GM03348 (cell line): ENCODE results near the gene BCL2L2.
"Not testable (repeated sequence)": the region's sequence is repeated elsewhere in the genome, so short reads cannot be mapped to it uniquely, and the experiment has no call there.

Experiments
- DNase-seq: peaks from one replicate; pipeline ENCODE4 v3.0.0; 2012; ENCODE audit warnings: low spot score

The BCL2L2 gene

DNA sequence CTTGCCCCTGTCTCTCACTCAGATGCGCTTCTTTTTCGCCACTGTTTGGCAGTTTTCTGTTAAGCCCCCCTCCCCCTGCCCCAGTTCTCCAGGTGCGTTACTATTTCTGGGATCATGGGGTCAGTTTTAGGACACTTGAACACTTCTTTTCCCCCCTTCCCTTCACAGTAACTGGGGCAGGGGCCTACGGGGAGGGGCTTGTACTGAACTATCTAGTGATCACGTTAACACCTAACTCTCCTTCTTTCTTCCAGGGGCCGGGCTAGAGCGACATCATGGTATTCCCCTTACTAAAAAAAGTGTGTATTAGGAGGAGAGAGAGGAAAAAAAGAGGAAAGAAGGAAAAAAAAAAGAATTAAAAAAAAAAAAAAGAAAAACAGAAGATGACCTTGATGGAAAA, 18.4 kb downstream of the BCL2L2 start:
- no peak for DNase-seq

DNA sequence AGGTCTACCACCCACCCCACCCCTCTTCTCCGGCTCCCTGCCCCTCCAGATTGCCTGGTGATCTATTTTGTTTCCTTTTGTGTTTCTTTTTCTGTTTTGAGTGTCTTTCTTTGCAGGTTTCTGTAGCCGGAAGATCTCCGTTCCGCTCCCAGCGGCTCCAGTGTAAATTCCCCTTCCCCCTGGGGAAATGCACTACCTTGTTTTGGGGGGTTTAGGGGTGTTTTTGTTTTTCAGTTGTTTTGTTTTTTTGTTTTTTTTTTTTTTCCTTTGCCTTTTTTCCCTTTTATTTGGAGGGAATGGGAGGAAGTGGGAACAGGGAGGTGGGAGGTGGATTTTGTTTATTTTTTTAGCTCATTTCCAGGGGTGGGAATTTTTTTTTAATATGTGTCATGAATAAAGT, 19.1 kb downstream of the BCL2L2 start:
- not testable (repeated sequence) for DNase-seq

DNA sequence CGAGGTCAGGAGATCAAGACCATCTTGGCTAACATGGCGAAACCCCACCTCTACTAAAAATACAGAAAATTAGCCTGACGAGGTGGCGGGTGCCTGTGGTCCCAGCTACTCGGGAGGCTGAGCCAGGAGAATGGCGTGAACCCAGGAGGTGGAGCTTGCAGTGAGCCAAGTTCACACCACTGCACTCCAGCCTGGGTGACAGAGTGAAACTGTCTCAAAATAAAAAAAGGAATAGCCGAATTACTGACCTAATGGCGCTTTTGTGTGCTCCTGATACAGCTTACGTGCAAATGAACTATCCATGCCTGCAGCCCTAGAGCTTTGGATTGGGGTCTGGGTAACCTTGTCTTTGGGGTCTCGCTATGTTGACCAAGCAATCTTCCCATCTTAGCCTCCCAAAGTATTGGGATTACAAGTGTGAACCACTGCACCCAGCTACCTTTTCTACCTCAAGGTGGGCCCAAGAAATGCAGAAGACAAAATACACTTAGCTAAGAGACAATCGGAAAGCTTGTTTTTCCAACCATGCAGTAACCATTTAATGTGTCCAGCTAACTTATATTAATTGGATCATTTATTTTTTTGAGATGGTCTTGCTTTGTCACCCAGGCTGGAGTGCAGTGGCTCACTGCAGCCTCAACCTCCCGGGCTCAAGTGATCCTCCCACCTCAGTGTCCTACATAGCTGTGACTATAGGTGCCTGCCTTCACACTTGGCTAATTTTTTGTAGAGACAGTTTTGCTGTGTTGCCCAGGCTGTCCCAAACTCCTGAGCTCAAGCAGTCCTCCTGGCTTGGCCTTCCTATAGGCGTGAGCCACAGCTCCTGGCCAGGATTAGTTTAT, 20.1 kb downstream of the BCL2L2 start:
- no peak for DNase-seq

DNA sequence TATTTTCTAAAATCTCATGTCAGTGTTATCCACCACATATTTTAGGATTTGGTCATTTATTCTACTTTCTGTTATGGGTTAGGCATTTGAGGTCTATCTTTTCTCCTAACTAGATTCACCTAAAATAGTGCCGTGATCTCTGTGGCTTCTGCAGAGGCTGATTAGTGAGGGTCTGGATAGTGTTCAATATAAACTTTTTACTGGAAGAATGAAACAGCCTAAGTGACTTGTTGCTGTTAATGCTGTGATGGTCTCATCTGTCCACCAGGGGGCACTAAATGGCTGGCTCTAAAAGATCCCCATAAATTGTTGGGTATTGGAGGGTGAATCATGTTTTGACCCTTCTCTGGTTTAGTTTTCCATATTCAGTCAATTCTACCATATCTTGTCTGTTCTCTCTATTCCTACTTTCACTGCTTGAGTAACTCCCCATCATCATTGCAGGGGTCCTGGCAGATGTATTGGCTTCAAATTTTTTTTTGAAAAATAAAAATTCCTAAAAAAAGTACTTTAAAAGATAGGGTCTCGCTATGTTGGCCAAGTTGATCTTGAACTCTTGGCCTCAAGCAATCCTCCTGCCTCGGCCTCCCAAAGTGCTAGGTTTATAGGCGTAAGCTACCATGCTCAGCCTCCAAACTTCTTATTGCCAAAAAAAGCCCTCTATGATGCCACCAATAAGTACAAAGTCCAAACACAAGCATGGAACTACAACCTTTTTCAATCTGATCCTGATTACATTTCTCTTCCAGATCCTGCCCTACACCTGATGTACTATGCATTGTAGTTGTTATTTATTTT, 21.5 kb downstream of the BCL2L2 start:
- peak; percentile 86 for DNase-seq

DNA sequence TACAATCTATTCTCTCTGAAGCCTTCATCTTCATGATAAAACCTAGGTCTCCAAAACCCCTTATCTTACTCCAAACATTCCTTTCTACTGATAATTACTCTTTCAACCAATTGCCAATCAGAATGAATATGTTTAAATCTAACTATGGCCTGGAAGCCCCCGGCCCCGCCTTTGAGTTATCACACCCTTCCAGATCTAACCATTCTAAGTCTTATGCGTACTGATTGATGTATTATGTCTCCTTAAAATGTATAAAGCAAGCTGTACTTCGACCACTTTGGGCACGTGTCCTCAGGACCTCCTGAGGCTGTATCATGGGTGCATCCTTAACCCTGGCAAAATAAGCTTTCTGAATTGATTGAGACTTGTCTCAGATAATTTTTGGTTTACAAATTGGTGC, 29.0 kb downstream of the BCL2L2 start:
- no peak for DNase-seq

DNA sequence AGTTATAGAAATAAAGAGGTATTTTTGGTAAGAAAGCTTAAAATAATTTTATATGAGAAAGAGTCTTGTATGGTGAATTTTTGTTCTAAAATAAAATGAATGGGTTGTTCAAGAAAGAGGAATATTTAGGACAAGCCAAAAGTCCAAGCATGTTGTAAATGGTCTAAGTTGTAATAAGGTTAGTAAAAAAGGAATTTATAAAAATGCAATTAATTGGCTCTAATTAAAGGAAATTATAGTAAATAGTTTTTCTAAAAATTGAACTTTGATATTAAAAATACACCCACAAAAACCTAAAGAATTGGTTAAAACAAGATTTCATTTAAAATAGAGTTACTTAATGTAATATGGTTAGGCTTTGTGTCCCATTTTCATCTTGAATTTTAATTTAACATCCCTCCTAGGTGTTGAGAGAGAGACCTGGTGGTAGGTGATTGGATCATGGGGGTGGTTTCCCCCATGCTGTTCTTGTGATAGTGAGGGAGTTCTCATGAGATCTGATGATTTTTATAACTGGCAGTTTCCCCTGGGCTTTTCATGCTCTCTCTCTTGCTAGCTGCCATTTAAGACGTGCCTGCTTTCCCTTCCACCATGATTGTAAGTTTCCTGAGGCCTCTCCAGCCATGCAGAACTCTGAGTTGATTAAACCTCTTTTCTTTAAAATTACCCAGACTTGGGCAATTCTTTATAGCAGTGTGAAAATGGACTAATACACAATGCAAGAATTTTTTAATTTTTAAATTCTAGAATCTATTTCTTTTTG, 33.1 kb downstream of the BCL2L2 start:
- DNase-seq = no peak

DNA sequence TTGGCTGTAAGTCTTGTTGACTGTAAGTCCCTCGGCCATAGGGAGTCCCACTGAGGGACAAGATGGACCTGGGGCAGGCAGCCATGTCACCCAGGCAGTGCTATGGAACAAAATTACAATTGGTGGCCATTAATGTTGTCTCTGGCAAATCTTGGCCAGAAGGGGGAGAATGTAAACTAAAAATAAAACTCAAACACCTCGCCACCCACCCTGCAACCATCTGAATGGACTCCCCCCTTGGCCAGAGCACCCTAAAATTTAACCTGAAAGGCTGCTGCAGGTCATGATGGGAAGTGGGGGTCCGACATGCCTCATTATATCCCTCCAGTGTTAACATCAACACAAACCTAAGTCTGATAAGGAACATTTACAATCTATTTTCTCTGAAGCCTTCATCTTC, 37.8 kb downstream of the BCL2L2 start:
- no peak for DNase-seq

DNA sequence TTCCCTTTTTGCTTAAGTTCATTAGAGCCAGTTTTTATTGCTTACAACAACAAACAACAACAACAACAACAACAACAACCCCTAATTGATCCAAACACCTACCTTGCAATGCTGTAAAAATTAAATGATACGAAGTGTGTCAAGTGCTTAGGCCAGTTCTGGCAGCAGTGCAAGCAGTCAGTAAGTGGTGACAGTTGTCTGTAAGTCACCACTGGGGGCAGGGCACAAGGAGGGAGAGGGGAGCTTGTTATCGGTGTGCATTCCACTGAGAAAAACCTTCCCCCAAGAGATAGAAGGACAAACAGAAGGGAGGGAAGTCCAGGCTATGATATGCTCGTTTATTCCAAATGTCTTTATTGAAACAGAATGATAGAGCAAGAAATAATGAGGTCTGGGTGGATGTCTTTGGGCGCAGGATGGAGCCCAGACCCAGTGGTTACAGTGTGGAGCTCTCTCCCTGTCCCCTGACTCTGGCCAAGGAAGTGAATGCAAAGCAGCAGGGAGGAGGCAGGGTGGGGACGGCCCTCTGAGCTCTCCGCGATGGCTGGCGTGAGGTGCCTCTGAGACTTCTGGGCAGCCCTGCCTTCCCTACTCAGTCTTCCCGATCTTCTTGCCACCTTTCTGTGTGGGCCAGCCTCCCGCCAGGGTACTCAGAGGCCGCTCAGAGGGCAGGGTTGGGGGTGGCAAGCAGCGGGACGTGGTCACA, 39.5 kb downstream of the BCL2L2 start:
- no peak for DNase-seq

DNA sequence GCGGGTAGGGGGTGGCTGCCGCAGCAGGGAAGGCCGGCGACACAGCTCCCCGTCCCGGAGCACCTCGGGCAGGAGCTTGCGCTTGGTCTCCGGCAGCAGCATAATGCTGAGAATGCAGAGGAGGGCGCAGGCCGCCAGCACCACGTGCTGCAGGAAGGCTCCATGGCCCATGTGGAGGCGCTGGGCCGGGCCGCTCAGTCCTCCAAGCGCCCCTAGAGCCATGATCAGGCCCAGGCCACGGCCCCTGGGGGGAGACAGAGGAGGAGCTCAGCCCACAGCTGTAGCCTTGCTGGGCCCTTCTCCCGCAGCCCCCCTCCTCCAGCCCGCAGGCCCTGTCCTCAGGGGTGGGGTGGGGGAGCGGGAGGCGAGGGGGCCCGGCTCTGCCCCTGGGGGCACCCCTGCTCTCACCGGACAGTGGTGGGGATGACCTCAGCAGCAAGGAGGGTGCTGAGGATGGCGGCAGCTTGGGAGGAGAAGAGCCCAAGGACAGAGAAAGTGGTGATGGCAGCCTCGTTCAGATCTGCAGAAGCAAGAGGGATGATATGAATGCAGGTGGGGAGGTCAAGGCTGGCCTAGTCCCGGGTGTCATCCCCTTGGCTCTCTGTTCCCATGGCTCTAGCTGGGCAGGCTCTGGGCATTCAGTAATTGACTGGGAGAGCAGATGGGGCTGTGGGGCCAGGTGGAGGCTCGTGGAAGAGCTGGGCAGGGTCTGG, 40.2 kb downstream of the BCL2L2 start:
- DNase-seq = no peak

DNA sequence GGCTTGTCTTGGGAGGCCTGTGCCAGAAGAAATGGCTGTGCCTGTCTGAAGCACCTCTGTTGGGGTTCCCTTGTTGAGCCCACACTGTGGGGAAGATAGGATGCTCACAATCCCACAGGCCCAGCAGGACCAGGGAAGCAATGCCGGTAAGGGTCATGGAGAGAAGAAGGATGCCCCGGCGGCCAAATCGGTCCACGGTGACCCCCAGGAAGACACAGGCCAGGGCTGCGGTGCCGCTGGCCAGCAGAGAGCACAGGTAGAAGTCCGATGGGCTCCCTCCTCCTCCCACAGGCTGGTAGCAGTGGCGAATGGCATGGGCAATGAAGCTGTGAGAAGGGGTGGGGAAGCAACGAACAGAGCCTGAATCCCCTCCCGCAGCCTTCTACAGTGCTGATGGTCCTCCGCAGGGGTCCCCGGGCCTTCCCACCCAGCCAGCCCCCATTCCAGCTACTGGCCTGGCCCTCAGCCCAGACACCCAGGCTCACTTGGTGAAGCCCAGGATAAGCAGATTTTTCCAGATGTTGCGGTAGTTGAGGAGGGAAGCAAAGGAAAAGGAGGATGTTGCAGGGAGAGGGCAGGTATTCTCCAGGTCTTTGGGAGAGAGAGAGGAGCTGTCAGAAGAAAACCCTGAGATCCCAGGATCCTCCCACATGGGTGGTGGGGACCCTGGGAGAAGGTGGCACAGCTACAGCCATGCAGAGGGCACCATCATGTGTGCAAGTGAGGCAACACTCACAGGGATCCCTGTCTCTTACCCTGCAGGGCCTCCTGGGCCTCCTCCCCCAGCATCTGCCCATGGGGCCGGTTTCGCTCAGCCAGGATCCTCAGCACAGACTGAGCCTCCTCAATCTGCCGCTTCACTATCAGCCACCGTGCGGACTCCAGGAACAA, 41.0 kb downstream of the BCL2L2 start:
- no peak for DNase-seq

DNA sequence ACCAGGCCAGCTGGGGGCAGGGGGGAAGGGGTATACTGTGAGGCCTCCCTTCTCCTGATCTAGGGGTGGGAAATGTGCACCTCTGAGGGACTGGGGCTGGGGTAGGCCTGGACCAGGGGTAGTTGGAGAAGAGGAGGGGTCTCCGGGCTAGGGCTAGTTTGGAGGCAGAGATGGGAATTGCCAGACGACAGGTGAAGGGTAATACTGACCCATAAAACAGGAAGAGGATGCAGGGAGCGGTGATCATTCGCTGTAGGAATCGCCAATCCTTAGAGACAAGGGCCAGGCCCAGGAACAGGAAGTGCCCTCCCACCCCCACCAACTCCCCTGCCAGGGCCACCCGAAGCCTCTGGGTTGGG, 41.6 kb downstream of the BCL2L2 start:
- no peak for DNase-seq

DNA sequence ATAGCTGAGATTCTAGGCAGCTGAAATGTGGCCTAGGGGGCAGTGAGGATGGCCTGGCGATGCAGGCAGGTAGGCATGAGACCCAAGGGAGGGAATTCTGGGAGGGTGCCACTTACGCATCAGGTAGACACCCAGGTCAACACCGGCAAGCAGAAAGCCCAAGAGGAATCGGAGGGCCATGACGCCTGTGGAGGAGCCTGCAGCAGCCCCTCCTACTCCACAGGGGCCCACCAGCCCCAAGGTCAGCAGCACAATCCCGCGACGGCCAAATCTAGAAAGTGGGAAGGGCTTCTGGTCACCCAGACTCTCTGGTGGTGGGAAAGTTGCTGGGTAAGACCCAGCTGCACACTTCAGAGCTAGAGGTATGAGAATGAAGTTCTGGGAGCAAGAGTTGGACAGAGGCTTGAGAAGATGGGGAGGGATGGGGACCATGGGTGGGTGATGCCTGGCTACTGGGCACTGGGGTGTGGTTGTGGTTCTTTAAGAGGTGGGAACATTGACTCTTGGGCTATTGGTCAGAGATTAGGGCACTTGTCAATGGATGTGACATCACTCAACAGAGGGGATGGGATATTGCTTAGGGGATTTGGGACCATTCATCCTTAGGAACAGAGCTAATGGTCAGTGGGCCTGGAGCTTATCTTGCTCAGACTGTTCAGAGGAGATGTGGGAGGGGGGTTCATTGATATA, 42.7 kb downstream of the BCL2L2 start:
- no peak for DNase-seq

DNA sequence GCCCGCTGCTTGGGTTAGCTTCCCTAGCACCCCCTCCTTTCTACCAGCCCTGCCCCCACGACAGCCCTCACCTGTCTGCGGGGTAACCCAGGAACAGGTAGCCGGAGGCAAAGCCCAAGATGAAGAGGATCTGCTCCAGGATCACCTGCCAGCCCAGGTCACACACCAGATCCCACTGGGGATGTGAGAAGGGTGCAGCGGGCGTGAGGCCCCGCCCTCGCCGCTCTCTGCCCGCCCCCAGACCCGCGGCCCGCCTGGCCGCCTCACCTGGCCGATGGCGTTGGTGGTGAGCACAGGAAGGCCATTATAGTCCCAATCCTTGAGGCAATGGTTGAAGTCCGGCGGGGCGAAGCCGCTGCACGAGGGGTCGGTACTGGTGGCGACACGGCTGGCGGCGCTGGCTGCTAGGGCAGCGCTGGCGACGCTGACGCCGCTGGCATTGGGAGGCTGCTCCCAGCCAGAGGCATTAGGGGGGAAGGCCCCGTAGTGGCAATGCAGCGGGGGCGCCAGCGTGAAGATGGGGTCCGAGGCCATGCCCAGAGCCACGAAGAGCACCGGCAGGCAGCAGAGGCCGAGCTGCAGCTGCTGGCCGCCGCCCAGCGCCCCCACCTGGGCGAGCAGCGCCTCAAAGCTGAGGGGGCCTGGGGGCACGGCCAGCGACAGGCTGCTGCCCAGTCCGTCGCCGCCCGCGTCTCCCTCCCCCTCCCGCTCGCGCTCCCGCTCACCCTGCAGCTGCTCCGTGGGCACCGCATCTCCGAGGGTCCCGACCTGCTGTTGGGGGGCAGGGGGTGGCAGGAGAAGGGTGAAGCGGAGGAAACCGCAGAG, 45.3 kb downstream of the BCL2L2 start:
- DNase-seq = peak; percentile 46

DNA sequence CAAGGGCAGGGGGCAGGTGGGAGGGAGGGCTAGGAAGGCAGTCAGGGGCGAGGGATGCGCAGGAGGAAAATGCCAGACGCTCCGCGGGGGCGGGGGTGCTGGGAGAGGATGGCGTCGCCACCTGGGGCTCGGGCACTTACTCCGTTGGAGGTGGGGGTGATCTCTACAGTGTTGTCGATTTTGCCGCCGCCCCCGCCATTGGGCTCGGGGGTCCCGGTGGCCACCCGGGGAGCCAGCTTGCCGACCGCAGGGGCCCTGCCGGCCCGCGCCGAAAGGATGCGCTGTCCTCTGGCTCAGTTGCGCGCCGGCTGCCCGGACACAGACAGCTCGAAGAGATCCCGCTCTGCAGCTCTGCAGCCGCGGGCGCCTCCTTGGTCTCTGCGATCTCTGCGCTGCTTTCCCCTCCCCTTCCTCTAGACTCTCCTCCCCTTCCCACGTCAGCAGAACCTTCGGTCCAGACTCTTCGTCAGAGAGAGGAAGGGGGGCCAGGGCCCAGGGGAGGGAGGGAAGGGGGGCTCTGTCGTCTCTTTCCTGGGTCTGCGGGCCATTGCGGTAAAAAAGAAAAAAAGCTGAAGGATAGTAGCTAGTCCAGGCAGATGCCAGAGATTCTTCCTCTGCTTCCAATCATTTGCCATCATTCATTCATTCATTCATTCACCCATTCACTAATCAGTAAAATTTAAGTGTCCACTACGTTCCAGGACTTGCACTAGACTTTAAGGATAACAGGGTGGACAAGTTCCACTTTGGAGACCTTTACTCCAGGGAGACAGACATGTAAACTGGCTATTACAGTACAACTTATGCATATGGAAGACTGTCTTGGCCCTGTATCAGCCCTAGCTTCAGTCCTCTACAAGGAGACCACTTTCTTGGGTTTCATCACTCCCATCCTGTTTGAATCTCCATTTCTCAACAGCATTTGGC, 46.1 kb downstream of the BCL2L2 start, which contains the start of gene SLC22A17:
SLC22A17 (minus strand) TSS at position 382 of the 927 bp plus-strand sequence.
- peak; percentile 92 for DNase-seq

DNA sequence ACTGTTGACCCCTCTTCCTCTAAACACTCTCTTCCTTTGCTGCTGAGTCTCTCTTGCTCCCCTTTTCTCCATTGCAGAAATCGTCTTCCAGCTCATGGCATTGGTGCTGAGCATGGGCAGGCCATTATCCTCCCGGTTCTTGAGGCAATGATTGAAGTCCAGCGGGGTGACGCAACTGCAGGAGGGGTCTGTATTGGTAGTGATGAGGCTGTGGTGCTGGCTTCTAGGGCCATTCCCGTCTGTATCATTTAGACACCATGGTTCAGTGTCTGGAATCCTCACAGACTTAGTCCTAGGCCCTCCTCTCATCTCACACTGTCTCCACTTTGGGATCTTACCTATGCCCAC, 46.8 kb downstream of the BCL2L2 start:
- DNase-seq = no peak

DNA sequence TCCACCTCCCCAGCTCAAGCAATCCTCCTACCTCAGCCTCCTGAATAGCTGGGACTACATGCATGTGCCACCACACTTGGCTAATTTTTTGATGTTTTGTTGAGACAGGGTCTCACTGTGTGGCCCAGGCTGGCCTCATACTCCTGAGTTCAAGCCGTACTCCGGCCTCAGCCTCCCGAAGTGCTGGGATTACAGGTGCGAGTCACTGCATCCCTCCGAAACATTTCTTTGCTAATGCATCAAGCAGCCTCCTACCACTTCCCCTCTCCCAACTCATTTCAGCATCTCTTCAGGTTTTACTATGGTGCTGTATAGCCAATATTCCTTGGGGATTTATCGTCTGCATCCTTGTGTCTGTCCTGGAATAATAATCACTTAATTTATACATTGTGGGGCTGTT, 48.4 kb downstream of the BCL2L2 start:
- DNase-seq = no peak

DNA sequence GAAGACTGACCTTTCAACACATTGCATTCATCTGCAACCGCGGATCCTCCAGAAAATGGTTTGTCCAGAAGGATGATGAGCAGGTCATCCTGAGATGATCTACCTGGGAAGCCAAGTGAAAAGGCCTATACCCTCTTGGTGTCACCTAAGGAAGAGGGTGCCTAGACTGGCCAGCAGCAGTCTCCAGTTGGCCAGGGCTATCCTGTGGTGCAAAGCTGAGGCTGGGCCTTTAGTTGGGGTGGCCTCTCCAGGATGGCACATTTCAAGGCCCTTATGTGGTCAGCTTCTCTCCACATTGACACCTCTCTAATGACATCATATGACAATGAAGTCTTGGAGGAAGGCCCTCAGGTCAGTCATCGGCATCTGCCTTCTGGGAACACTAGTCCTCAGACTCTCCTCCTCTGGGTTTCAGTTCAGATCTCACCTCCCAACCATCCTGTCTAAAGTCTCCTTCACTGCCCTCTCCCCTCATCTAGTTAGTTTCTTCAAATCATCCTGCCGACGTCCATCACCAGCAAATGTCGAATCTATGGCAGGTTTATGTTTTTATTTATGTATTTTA, 49.3 kb downstream of the BCL2L2 start:
- no peak for DNase-seq
